ENCODE measurements around the gene PIGK. TPM values are rescaled to one million over a fixed set of nuclear protein-coding genes. Genes with fewer than 3 reads are reported as not detected.

PIGK gene
- total RNA-seq, 4 donors from 2014 or later = 15.3 to 27.2 (median 20.9) TPM

GRCh38 chr1:77234096-77234495 is 14.9 kb upstream of the PIGK start:
- no peaks in the 10 kb centered on the region for H3K27me3 ChIP-seq
- H3K36me3 ChIP-seq = no peaks in the 10 kb centered on the region
- TF ChIP-seq EP300 (IDR thresholded peaks at IDR 0.05) (no peak), POLR2A (IDR thresholded peaks at IDR 0.05) (no peak), CTCF (IDR thresholded peaks at IDR 0.05) (no peak)
- H3K27ac ChIP-seq = no peak overlapping the region
- no peaks in the 10 kb centered on the region for H3K4me1 ChIP-seq
- WGBS, 2 donors = 48 to 58% methylated on average over 1 of the region's 1 CpG
- DNase-seq (ENCODE audit: low spot score in 2 of 2) = no peak
- H3K9me3 ChIP-seq = peaks cover 0 to 14% (median 0%) of the 10 kb centered on the region in 4 donors
- no peak overlapping the region for H3K4me3 ChIP-seq

GRCh38 chr1:77232829-77233228 is 13.6 kb upstream of the PIGK start:
- Histone ChIP-seq H3K4me3 (no peak overlapping the region), H3K9me3 (peaks cover 0 to 14% (median 0%) of the 10 kb centered on the region in 4 donors), H3K27me3 (no peaks in the 10 kb centered on the region), H3K36me3 (no peaks in the 10 kb centered on the region), H3K4me1 (no peaks in the 10 kb centered on the region), H3K27ac (no peak overlapping the region)
- DNase-seq (ENCODE audit: low spot score in 2 of 2) = no peak
- 91 to 93% methylated on average over 1 of the region's 1 CpG for WGBS, 2 donors
- no peak for TF ChIP-seq POLR2A (IDR thresholded peaks at IDR 0.05)
- TF ChIP-seq EP300 (IDR thresholded peaks at IDR 0.05) = no peak
- no peak for TF ChIP-seq CTCF (IDR thresholded peaks at IDR 0.05)

- no peaks in the 10 kb centered on the region for H3K27me3 ChIP-seq
- H3K27ac ChIP-seq = no peak overlapping the region
- H3K4me1 ChIP-seq = no peaks in the 10 kb centered on the region
- H3K9me3 ChIP-seq = peaks cover 0 to 14% (median 0%) of the 10 kb centered on the region in 4 donors
- no peak overlapping the region for H3K4me3 ChIP-seq
- H3K36me3 ChIP-seq = no peaks in the 10 kb centered on the region
- TF ChIP-seq POLR2A (IDR thresholded peaks at IDR 0.05) = no peak
- TF ChIP-seq EP300 (IDR thresholded peaks at IDR 0.05) = no peak
- no peak for TF ChIP-seq CTCF (IDR thresholded peaks at IDR 0.05)
- WGBS, 2 donors = 94 to 96% methylated on average over 1 of the region's 1 CpG
- no peak for DNase-seq (ENCODE audit: low spot score in 2 of 2)
These were observed 10.8 kb upstream of the PIGK start for GRCh38 chr1:77230051-77230450.

GRCh38 chr1:77228836-77229235 is 9.6 kb upstream of the PIGK start:
- Histone ChIP-seq H3K27ac (no peak overlapping the region), H3K4me3 (no peak overlapping the region), H3K36me3 (no peaks in the 10 kb centered on the region), H3K4me1 (no peaks in the 10 kb centered on the region), H3K9me3 (peaks cover 0 to 14% (median 0%) of the 10 kb centered on the region in 4 donors), H3K27me3 (no peaks in the 10 kb centered on the region)
- no peak for DNase-seq (ENCODE audit: low spot score in 2 of 2)
- TF ChIP-seq EP300 (IDR thresholded peaks at IDR 0.05) = no peak
- TF ChIP-seq POLR2A (IDR thresholded peaks at IDR 0.05) = no peak
- TF ChIP-seq CTCF (IDR thresholded peaks at IDR 0.05) = no peak

GRCh38 chr1:77227381-77227780 is 8.2 kb upstream of the PIGK start:
- H3K4me1 ChIP-seq = no peaks in the 10 kb centered on the region
- 37 to 42% methylated on average over 3 of the region's 3 CpGs for WGBS, 2 donors
- DNase-seq (ENCODE audit: low spot score in 2 of 2) = no peak
- H3K27me3 ChIP-seq = no peaks in the 10 kb centered on the region
- H3K4me3 ChIP-seq = no peak overlapping the region
- H3K9me3 ChIP-seq = peaks cover 0 to 4% (median 0%) of the 10 kb centered on the region in 4 donors
- no peak overlapping the region for H3K27ac ChIP-seq
- H3K36me3 ChIP-seq = peaks cover 0 to 2% (median 0%) of the 10 kb centered on the region in 3 donors
- no peak for TF ChIP-seq EP300 (IDR thresholded peaks at IDR 0.05)
- no peak for TF ChIP-seq CTCF (IDR thresholded peaks at IDR 0.05)
- TF ChIP-seq POLR2A (IDR thresholded peaks at IDR 0.05) = no peak

Measured in tibial nerve (tissue), 4 donors.